ENCODE data around the gene LCP1.

DNA sequence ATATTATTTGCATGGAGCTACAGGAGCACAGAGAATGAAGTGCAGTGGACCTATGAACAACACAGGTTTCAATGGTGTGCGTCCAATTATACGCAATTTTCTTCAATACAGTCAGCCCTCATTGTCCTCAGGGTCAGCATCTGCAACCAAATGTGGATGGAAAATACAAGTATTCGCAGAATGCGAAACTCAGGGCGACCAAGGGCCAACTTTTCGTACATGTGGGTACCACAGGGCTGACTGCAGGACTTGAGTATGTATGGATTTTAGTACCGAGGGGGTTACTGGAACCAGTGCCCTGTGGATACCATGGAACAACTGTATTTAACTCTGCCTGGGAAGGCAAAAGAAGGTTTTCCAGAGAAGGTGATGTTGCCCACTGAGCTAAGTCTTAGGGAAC is 10.2 kb downstream of the LCP1 start:
- TF ChIP-seq, protein P1, sequence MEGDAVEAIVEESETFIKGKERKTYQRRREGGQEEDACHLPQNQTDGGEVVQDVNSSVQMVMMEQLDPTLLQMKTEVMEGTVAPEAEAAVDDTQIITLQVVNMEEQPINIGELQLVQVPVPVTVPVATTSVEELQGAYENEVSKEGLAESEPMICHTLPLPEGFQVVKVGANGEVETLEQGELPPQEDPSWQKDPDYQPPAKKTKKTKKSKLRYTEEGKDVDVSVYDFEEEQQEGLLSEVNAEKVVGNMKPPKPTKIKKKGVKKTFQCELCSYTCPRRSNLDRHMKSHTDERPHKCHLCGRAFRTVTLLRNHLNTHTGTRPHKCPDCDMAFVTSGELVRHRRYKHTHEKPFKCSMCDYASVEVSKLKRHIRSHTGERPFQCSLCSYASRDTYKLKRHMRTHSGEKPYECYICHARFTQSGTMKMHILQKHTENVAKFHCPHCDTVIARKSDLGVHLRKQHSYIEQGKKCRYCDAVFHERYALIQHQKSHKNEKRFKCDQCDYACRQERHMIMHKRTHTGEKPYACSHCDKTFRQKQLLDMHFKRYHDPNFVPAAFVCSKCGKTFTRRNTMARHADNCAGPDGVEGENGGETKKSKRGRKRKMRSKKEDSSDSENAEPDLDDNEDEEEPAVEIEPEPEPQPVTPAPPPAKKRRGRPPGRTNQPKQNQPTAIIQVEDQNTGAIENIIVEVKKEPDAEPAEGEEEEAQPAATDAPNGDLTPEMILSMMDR (optimal IDR thresholded peaks at IDR 0.05 in 1 of 3, IDR thresholded peaks at IDR 0.05 in 1 of 3, conservative IDR thresholded peaks at IDR 0.05 in 1 of 3; ENCODE audit: extremely low read depth in 1 of 3, insufficient read depth in 2 of 3, low read length in 3 of 3), result no peak
- no peak for TF ChIP-seq EZH2 (IDR thresholded peaks at IDR 0.05; ENCODE audit: low read length)
